HEK293 (cell line): Measurements from ENCODE around the gene MAN2A2.
A peak's percentile ranks its signal among the peaks of the same experiment; 100 is the strongest.

ENCODE experiments used
- CTCF ChIA-PET: fragments of 350-600 bp; formaldehyde crosslinking; extraction: SDS; loops from one replicate; lab custom pipeline; 2021; ENCODE audit warnings: antibody characterized with exemption; lab: Yijun Ruan, JAX
- POLR2A ChIA-PET: fragments of 300-600 bp; formaldehyde crosslinking; extraction: SDS; loops from one replicate; lab custom pipeline; 2020; ENCODE audit warnings: antibody characterized with exemption, inconsistent platforms; lab: Yijun Ruan, JAX
- H3K27ac ChIP-seq: fragments of 200-500 bp; sonication (Bioruptor generic); 2 replicates; pipeline ENCODE4 v1.5.1; 2014; ENCODE audit warnings: low read depth, low read length, control low read depth, inconsistent platforms; ENCODE audit errors: extremely low read depth
- H3K36me3 ChIP-seq, 2 experiments: fragments of 200-500 bp in 1 of 2; sonication (Bioruptor generic) in 1 of 2; 1 replicate in 1 of 2; 2 replicates in 1 of 2; pipeline ENCODE4 v1.5.1; 2014 to 2017; ENCODE audit warnings: inconsistent platforms in 2 of 2, low read length in 2 of 2; ENCODE audit not compliant: control insufficient read depth in 2 of 2, insufficient read depth in 1 of 2
- H3K4me1 ChIP-seq: fragments of 200-500 bp; sonication (Bioruptor generic); 2 replicates; pipeline ENCODE4 v1.5.1; 2014; ENCODE audit warnings: mild to moderate bottlenecking, low read length, inconsistent platforms; ENCODE audit not compliant: control insufficient read depth, insufficient read depth
- H3K4me3 ChIP-seq: 2 replicates; pipeline ENCODE4 v1.5.1; 2011; ENCODE audit warnings: low read depth, mild to moderate bottlenecking, control low read depth, low read length, moderate library complexity
- H3K9me3 ChIP-seq: fragments of 200-500 bp; sonication (Bioruptor generic); 2 replicates; pipeline ENCODE4 v1.5.1; 2014; ENCODE audit warnings: low read depth, low read length, inconsistent platforms; ENCODE audit not compliant: control insufficient read depth, insufficient read depth
- BCL11A ChIP-seq: fragments of 450-650 bp; formaldehyde crosslinking; IDR thresholded peaks from 2 replicates; pipeline ENCODE4 v1.5.1; 2016; ENCODE audit warnings: low read depth, missing biosample characterization, missing genetic modification characterization
- BCL11B ChIP-seq: fragments of 450-650 bp; formaldehyde crosslinking; IDR thresholded peaks from 2 replicates; pipeline ENCODE4 v1.5.1; 2016; ENCODE audit warnings: low read depth, missing biosample characterization, missing genetic modification characterization
- GLI4 ChIP-seq: fragments of 450-650 bp; formaldehyde crosslinking; IDR thresholded peaks from 2 replicates; pipeline ENCODE4 v1.5.1; 2016; ENCODE audit warnings: missing biosample characterization, missing genetic modification characterization
- GLIS1 ChIP-seq: fragments of 450-650 bp; formaldehyde crosslinking; IDR thresholded peaks from 2 replicates; pipeline ENCODE4 v1.5.1; 2016; ENCODE audit warnings: missing biosample characterization, missing genetic modification characterization
- GLIS2 ChIP-seq: fragments of 450-650 bp; formaldehyde crosslinking; IDR thresholded peaks from 2 replicates; pipeline ENCODE4 v1.5.1; 2016; ENCODE audit warnings: missing biosample characterization, missing genetic modification characterization
- HOXC10 ChIP-seq: sonication (generic); formaldehyde crosslinking; IDR thresholded peaks from 2 replicates; pipeline ENCODE4 v1.8.1; 2023; ENCODE audit warnings: mild to moderate bottlenecking, missing genetic modification reagents
- IKZF3 ChIP-seq: fragments of 450-650 bp; IDR thresholded peaks from 2 replicates; pipeline ENCODE4 v1.5.0; 2018; ENCODE audit warnings: missing biosample characterization, mild to moderate bottlenecking, missing genetic modification characterization, moderate library complexity
- SCRT1 ChIP-seq: fragments of 450-650 bp; formaldehyde crosslinking; IDR thresholded peaks from 2 replicates; pipeline ENCODE4 v1.5.1; 2016; ENCODE audit warnings: missing biosample characterization, missing genetic modification characterization, borderline replicate concordance
- SP7 ChIP-seq: fragments of 450-650 bp; formaldehyde crosslinking; IDR thresholded peaks from 2 replicates; pipeline ENCODE4 v1.5.1; 2016; ENCODE audit warnings: missing biosample characterization, missing genetic modification characterization
- WT1 ChIP-seq: fragments of 450-650 bp; formaldehyde crosslinking; IDR thresholded peaks from 2 replicates; pipeline ENCODE4 v1.5.1; 2016; ENCODE audit warnings: missing biosample characterization, missing genetic modification characterization
- ZBTB17 ChIP-seq: fragments of 450-650 bp; formaldehyde crosslinking; IDR thresholded peaks from 2 replicates; pipeline ENCODE4 v1.5.1; 2016; ENCODE audit warnings: missing biosample characterization, missing genetic modification characterization
- ZEB2 ChIP-seq: fragments of 450-650 bp; formaldehyde crosslinking; IDR thresholded peaks from 2 replicates; pipeline ENCODE4 v1.5.1; 2016; ENCODE audit warnings: missing biosample characterization, missing genetic modification characterization
- ZIC2 ChIP-seq: fragments of 450-650 bp; formaldehyde crosslinking; IDR thresholded peaks from 2 replicates; pipeline ENCODE4 v1.5.1; 2016; ENCODE audit warnings: missing biosample characterization, missing genetic modification characterization
- ZNF174 ChIP-seq: fragments of 450-650 bp; formaldehyde crosslinking; IDR thresholded peaks from 2 replicates; pipeline ENCODE4 v1.5.0; 2017; ENCODE audit warnings: missing biosample characterization, mild to moderate bottlenecking, missing genetic modification characterization
- ZNF2 ChIP-seq: fragments of 450-650 bp; formaldehyde crosslinking; IDR thresholded peaks from 2 replicates; pipeline ENCODE4 v1.5.1; 2016; ENCODE audit warnings: missing biosample characterization, missing genetic modification characterization
- ZNF341 ChIP-seq: fragments of 450-650 bp; formaldehyde crosslinking; IDR thresholded peaks from 2 replicates; pipeline ENCODE4; 2016; ENCODE audit warnings: low read depth, missing biosample characterization, missing genetic modification characterization
- ZNF48 ChIP-seq: fragments of 450-650 bp; formaldehyde crosslinking; IDR thresholded peaks from 2 replicates; pipeline ENCODE4 v1.5.1; 2016; ENCODE audit warnings: missing biosample characterization, missing genetic modification characterization
- ZNF530 ChIP-seq: fragments of 450-650 bp; formaldehyde crosslinking; IDR thresholded peaks from 2 replicates; pipeline ENCODE4 v1.5.1; 2016; ENCODE audit warnings: low read depth, missing biosample characterization, missing genetic modification characterization
- ZNF555 ChIP-seq: fragments of 450-650 bp; formaldehyde crosslinking; conservative IDR thresholded peaks from 2 replicates; pipeline ENCODE4 v1.5.1; 2017; ENCODE audit warnings: missing biosample characterization, mild to moderate bottlenecking, missing genetic modification characterization, inconsistent platforms
- ZNF629 ChIP-seq: fragments of 450-650 bp; formaldehyde crosslinking; IDR thresholded peaks from 2 replicates; pipeline ENCODE4 v1.5.1; 2017; ENCODE audit warnings: missing biosample characterization, missing genetic modification characterization
- ZNF677 ChIP-seq: fragments of 450-650 bp; IDR thresholded peaks from 2 replicates; pipeline ENCODE4 v1.5.0; 2018; ENCODE audit warnings: missing biosample characterization, mild to moderate bottlenecking, missing genetic modification characterization, moderate library complexity
- ZNF776 ChIP-seq: fragments of 450-650 bp; formaldehyde crosslinking; IDR thresholded peaks from 2 replicates; pipeline ENCODE4 v1.5.0; 2017; ENCODE audit warnings: missing biosample characterization, missing genetic modification characterization, borderline replicate concordance
- TF ChIP-seq, protein P1 (sequence below): fragments of 450-650 bp; formaldehyde crosslinking; IDR thresholded peaks from 2 replicates; pipeline ENCODE4 v1.5.1; 2016; ENCODE audit warnings: missing biosample characterization, missing genetic modification characterization
- TF ChIP-seq, protein P2 (sequence below): fragments of 450-650 bp; formaldehyde crosslinking; IDR thresholded peaks from 2 replicates; pipeline ENCODE4 v1.5.1; 2017; ENCODE audit warnings: missing biosample characterization, missing genetic modification characterization
- TF ChIP-seq, protein P3 (sequence below): fragments of 450-650 bp; formaldehyde crosslinking; IDR thresholded peaks from 2 replicates; pipeline ENCODE4 v1.5.1; 2016; ENCODE audit warnings: missing biosample characterization, missing genetic modification characterization

The MAN2A2 gene

DNA sequence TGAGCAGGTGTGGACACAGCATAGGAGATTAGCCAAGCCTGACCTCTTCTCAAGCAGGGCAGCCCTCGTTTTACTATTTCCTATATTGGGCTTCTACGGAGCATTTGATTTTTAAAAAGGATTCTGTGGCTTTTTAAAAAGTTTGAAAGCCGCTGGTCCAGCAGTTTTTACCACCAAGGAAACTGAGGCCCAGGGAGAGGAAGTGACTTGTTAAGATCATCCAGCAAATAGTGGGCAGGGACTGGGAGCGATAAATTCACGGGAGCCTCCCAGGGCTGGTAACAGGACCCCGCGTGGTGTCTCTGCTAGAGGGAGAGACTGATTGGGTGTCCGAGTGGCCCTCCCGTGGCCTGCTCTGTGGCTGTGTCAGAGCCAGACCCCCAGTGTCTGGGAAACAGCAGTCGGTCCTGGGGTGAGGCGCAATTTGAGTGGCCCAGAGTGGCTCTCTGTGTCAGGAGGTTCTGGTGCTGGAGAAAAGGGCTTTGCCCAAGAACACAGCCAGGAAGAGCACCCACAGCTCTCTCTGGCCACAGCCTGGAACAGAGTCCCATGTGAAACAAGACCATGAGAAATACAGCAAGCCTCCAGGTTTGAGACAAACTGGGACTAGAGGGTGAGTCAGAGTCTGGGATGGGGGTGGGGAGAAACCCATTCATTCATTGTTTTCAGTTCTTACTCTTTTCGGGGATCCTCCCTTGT, 30.5 kb upstream of the MAN2A2 start:
- H3K27ac ChIP-seq = peak overlapping the region; percentile 96
- H3K4me1 ChIP-seq = peaks cover 46% of the 10 kb centered on the region
- POLR2A ChIA-PET = interaction anchor here (0.6 to 1.9 kb wide), 2 partner anchors 16 to 156 kb away, joined by 4 to 7 read pairs; partner anchors contain the start of gene BLM
- H3K36me3 ChIP-seq = peaks cover 4 to 27% of the 10 kb centered on the region in 2 experiments
- H3K9me3 ChIP-seq = no peaks in the 10 kb centered on the region
- CTCF ChIA-PET = interaction anchor here (0.6 kb wide), 1 partner anchor 223 kb away, joined by 3 read pairs; no protein-coding TSS in a partner anchor
- TF ChIP-seq SP7 (tag by site-specific recombination) = peak; percentile 13; the same call in 1 of the 2 replicates
- 0 out of 2 replicates have a peak, but pooled peaks have one; percentile 24 for TF ChIP-seq ZBTB17 (tag by site-specific recombination)
- 0 out of 2 replicates have a peak, but pooled peaks have one; percentile 28 for TF ChIP-seq WT1
- TF ChIP-seq ZNF48 (tag by site-specific recombination) = no peak
- peak; percentile 86 for TF ChIP-seq ZIC2 (tag by site-specific recombination)
- TF ChIP-seq ZEB2 (tag by site-specific recombination) = 0 out of 2 replicates have a peak, but pooled peaks have one; percentile 16
- no peak for TF ChIP-seq ZNF629 (tag by site-specific recombination)
- TF ChIP-seq BCL11B (tag by site-specific recombination) = no peak
- TF ChIP-seq BCL11A (tag by site-specific recombination) = 0 out of 2 replicates have a peak, but pooled peaks have one; percentile 8
- TF ChIP-seq ZNF2 (tag by site-specific recombination) = 0 out of 2 replicates have a peak, but pooled peaks have one; percentile 32
- TF ChIP-seq GLIS1 (tag by site-specific recombination) = peak; percentile 98
- TF ChIP-seq GLIS2 = peak; percentile 68
- TF ChIP-seq HOXC10 (CRISPR knock-in tag) = 0 out of 2 replicates have a peak, but pooled peaks have one; percentile 35
- no peak for TF ChIP-seq IKZF3 (tag by site-specific recombination)
- TF ChIP-seq ZNF677 (tag by site-specific recombination) = 0 out of 2 replicates have a peak, but pooled peaks have one; percentile 25
- TF ChIP-seq, protein P1, sequence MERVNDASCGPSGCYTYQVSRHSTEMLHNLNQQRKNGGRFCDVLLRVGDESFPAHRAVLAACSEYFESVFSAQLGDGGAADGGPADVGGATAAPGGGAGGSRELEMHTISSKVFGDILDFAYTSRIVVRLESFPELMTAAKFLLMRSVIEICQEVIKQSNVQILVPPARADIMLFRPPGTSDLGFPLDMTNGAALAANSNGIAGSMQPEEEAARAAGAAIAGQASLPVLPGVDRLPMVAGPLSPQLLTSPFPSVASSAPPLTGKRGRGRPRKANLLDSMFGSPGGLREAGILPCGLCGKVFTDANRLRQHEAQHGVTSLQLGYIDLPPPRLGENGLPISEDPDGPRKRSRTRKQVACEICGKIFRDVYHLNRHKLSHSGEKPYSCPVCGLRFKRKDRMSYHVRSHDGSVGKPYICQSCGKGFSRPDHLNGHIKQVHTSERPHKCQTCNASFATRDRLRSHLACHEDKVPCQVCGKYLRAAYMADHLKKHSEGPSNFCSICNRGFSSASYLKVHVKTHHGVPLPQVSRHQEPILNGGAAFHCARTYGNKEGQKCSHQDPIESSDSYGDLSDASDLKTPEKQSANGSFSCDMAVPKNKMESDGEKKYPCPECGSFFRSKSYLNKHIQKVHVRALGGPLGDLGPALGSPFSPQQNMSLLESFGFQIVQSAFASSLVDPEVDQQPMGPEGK (tag by site-specific recombination) = no peak
- H3K4me3 ChIP-seq = peak overlapping the region; percentile 75

DNA sequence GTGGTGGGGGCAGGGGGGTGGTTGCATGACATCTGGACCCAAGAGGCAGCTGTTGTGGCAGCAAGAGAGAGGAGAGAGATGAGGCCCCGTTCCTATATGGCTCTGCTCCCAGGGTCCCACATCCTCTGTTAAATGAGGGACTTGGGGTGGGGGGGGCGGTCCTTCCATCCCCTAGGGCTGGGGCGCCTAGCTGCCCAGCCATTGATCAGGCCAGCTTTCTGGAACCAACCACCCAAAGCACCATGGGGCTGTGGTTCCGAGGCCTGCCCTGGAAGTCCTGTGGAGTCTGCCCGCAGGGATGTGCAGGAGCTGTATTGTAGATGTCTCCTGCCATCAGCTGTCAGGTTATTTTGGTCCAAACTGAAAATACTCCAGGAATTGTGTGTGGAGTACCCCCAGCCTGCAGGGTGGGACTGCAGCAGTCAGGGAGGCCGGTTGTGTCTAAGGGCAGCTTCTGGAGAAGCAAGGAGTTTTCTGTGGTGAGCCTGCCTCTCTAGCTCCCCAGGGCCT, 29.6 kb upstream of the MAN2A2 start:
- Histone ChIP-seq H3K4me1 (peaks cover 39% of the 10 kb centered on the region), H3K9me3 (no peaks in the 10 kb centered on the region), H3K4me3 (no peak overlapping the region), H3K36me3 (peaks cover 8 to 36% of the 10 kb centered on the region in 2 experiments), H3K27ac (peak overlapping the region; percentile 96)
- ChIA-PET POLR2A (interaction anchor here (0.6 to 1.9 kb wide), 4 partner anchors 17 to 640 kb away, joined by 3 to 7 read pairs (median 4); partner anchors contain the start of gene BLM), CTCF (interaction anchor here (0.5 to 4.1 kb wide), 4 partner anchors 9 to 226 kb away, joined by 3 to 23 read pairs (median 6); partner anchors contain the start of gene UNC45A)
- no peak for TF ChIP-seq ZNF530 (tag by site-specific recombination)

DNA sequence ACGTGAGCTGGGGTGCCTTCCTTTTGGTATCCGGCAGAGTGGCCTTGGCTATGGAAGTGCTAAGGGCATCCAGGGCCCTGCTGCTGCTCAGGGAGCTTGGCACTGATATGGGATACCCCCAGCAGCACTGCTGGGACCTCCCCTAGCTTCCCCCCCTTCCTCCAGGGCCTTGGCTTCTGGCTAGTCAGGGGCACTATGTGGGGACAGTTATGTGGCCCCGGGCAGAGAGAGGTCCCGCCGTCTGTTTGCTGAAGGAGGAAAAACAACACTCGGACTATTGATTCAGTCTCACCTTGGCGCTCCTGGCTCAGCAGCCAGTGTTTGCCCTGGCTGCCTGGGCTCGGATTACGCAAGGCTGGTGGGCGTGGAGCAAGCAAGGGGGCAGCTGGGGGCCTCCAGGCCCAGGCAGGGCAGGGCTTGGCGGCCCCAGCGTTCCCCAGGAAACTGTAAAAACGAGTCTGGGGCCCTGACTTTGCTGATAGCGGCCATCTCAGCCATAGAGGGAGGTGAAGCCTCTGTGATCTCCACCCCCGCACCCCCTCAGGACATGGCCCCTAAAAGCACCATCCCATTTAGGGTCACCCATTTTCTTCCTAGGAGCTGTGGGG, 29.0 kb upstream of the MAN2A2 start:
- Histone ChIP-seq H3K9me3 (no peaks in the 10 kb centered on the region), H3K4me1 (peaks cover 33% of the 10 kb centered on the region), H3K4me3 (no peak overlapping the region; the same call in 1 of the 2 replicates), H3K36me3 (peaks cover 11 to 42% of the 10 kb centered on the region in 2 experiments), H3K27ac (peak overlapping the region; percentile 96)
- ChIA-PET CTCF (interaction anchor here (0.5 to 4.1 kb wide), 4 partner anchors 8 to 226 kb away, joined by 3 to 23 read pairs (median 6); partner anchors contain the start of gene UNC45A), POLR2A (interaction anchor here (0.6 to 1.9 kb wide), 4 partner anchors 38 to 641 kb away, joined by 3 to 8 read pairs (median 6); partner anchors contain the start of gene BLM)
- TF ChIP-seq ZNF174 (no peak), ZNF341 (tag by site-specific recombination) (no peak), SCRT1 (tag by site-specific recombination) (no peak), GLI4 (no peak), ZNF555 (tag by site-specific recombination) (no peak), ZNF776 (tag by site-specific recombination) (no peak)
- TF ChIP-seq, protein P2, sequence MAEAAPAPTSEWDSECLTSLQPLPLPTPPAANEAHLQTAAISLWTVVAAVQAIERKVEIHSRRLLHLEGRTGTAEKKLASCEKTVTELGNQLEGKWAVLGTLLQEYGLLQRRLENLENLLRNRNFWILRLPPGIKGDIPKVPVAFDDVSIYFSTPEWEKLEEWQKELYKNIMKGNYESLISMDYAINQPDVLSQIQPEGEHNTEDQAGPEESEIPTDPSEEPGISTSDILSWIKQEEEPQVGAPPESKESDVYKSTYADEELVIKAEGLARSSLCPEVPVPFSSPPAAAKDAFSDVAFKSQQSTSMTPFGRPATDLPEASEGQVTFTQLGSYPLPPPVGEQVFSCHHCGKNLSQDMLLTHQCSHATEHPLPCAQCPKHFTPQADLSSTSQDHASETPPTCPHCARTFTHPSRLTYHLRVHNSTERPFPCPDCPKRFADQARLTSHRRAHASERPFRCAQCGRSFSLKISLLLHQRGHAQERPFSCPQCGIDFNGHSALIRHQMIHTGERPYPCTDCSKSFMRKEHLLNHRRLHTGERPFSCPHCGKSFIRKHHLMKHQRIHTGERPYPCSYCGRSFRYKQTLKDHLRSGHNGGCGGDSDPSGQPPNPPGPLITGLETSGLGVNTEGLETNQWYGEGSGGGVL = peak; percentile 17; the same call in 1 of the 2 replicates
- TF ChIP-seq, protein P3, sequence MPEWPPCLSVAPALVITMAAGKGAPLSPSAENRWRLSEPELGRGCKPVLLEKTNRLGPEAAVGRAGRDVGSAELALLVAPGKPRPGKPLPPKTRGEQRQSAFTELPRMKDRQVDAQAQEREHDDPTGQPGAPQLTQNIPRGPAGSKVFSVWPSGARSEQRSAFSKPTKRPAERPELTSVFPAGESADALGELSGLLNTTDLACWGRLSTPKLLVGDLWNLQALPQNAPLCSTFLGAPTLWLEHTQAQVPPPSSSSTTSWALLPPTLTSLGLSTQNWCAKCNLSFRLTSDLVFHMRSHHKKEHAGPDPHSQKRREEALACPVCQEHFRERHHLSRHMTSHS (tag by site-specific recombination) = no peak
